LNCAP (cell line): Measurements from ENCODE around the gene NUCB2.

Experiments
- TF ChIP-seq, protein P1 (sequence below): fragments of 450-650 bp; IDR thresholded peaks from 2 replicates; pipeline ENCODE4 v1.5.1; 2017; ENCODE audit warnings: mild to moderate bottlenecking

NUCB2 gene

DNA sequence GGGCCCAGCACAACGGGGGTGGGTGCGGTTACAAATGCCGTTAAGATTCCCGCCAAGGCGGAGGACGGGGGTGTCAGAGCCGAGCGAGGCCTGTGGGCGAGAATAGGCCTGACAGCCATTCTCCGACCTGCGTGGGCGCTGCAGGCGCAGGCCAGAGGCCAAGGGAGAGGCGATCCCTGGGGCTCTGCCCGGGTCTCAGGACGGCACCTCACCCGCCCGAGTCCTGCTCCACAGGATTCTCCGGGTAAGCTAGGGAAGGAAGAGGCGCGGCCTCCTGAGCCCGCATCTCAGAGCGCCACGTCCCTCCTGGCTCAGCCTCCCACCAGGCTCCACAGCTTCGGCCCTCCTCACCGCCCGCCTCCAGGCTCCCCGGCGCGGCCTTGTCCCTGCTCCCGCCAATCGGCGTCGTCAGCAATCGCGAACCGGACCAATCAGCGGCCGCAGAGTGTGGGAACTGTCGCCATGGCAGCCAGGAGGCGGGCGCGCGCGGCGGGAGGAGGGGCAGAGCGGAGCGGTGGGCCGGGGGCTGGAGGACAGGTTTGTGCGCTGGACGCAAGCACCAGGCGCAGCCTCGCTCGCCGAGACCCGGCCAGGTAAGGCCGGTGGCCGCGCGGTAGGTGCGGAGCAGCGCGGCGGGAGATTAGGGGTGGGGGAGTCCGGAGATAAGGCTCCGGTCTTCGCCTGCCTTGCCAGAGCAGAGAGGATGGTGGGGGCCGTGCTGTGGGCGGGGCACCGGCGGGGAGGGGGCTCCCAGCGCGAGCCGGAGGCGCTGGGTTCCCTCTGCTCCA lies at the start of gene NUCB2:
TSS of gene NUCB2 (plus strand) at position 504 of the 788 bp plus-strand sequence. CDS start 18,585 bp downstream, outside the sequence.
- TF ChIP-seq, protein P1, sequence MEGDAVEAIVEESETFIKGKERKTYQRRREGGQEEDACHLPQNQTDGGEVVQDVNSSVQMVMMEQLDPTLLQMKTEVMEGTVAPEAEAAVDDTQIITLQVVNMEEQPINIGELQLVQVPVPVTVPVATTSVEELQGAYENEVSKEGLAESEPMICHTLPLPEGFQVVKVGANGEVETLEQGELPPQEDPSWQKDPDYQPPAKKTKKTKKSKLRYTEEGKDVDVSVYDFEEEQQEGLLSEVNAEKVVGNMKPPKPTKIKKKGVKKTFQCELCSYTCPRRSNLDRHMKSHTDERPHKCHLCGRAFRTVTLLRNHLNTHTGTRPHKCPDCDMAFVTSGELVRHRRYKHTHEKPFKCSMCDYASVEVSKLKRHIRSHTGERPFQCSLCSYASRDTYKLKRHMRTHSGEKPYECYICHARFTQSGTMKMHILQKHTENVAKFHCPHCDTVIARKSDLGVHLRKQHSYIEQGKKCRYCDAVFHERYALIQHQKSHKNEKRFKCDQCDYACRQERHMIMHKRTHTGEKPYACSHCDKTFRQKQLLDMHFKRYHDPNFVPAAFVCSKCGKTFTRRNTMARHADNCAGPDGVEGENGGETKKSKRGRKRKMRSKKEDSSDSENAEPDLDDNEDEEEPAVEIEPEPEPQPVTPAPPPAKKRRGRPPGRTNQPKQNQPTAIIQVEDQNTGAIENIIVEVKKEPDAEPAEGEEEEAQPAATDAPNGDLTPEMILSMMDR: no peak

DNA sequence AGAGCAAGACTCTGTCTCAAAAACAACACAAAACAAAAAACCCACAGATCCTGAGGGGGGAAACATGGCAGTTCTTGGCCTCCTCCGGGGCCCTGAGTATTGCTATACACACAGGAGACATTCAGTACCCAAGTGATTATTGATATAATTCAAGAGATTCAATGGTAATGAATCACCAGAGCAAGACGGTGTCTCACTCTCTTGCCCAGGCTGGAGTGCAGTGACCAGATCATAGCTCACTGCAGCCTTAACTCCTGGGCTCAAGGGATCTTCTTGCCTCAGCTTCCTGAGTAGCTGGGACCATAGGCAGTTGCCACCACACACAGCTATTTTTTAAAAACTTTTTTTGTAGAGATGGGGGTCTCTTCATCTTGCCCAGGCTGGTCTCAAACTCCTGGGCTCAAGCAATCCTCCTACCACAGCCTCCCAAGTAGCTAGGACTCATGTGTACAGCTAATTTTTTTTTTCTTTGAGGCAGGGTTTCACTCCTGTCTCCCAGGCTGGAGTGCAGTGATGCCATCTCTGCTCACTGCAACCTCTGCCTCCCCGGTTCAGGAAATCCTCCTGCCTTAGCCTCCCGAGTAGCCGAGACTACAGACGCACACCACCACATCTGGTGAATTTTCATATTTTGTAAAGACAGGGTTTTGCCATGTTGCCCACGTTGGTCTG lies 46.9 kb upstream of the NUCB2 start:
- TF ChIP-seq, protein P1: no peak

DNA sequence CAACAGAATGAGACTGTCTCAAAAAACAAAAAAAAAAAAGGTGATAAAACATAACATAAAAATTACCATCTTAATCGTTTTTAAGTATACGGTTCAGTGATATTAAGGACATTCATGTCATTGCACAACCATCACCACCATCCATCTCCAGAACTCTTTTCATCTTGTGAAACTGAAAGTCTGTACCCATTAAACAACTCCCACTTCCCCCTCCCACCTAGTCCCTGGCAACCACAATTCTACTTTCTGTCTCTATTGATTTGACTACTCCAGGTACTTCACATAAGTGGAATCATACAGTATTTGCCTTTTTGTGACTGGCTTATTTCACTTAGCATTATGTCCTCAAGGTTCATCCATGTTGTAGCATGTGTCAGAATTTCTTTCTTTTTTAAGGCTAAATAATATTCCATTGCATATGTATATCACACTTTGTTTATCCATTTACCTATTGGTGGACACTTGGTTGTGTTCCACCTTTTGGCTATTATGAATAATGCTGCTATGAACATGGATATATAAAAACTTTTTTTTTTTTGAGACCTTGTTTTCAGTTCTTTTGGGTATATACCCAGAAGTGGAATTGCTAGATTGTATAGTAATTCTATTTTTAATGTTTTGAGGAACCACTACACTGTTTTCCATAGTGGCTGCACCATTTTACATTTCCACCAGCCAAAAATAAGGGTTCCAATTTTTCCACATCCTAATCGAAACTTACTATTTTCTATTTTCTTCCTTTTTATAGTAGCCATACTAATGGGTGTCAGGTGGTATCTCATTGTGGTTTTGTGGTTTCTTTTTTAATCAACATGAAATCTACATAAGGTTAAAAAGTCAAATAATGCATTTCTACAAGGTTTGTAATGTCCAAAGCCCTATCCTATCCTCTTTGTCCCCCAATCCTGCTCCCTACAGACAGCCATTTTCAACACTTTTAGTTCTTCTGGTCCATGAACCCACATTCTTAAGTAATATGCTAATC lies 45.4 kb upstream of the NUCB2 start:
- TF ChIP-seq, protein P1: no peak

DNA sequence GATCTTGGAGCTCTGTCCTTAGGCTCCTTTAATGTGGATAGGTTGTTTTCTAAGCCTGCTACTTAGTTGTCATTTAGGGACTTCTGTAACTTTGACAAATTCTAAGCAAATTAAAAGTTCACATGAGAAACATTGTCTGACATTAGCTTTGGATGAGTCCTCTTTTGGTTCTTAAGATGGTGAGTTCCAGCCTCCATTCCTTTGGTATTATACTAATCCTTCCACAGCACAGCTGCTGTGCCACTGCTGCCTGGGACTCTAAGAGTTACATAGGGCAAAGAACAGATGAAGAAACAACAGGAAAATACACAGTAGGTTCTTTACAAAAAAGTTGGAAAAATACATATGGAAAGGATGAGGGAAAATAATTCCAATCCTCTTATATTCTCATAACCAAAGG lies 43.4 kb upstream of the NUCB2 start:
- TF ChIP-seq, protein P1: no peak

DNA sequence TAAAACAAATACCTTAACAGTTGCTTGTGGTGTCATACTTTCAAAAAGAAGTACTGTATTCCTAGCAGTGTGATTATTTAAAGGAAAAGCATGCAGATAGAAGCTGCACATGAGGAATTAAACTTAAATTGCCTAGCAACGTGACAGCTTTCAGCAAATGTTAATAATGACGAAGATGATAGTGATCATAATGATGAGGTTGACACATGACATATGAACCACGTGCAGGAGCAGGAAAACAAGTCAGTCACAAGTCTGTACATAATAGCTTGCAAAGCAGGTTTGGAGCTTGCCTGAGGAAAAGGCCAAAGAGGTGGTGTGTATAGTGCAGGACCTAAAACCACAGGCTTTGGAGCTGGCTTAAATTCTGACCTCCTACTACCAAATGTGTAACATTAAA lies 38.2 kb upstream of the NUCB2 start:
- TF ChIP-seq, protein P1: no peak

DNA sequence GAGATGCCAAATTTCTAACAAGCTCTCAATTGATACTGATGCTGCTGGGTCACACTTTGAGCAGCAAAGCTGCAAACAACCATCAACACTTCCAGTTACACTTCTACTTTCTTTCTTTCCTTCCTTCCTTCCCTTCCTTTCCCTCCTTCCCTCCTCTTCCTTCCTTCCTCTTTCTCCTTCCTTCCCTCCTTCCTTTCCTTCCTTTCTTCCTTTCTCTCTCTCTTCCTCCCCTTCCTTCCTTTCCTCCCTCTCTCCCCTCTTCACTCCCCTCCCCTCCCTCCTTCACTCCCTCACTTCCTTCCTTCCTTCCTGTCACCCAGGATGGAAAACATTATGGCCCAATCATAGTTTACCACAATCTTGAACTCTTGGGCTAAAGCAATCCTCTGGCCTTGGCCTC lies 35.8 kb upstream of the NUCB2 start:
- TF ChIP-seq, protein P1: no peak

DNA sequence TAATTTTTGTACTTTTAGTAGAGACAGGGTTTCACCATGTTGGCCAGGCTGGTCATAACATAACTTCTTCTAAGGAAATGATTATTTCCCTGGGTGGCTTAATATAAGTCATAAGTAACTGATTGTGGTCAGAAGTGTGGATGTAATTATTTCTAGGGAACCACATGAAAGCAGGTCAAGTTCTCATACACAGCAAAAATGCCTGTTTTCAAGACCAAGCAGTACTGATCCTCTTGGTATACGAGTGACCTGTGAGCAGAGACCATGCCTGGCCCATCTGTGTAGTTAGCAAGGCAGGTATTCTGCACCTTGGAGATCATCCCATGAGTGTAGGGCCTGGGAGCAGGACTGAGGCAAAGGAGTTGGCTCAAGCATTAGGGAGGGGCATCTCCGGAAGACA lies 32.5 kb upstream of the NUCB2 start:
- TF ChIP-seq, protein P1: no peak
